PC-3 (cell line): Measurements from ENCODE around the gene LMCD1.

Experiments
- CTCF ChIP-seq: fragments of 300-600 bp; sonication (generic); conservative IDR thresholded peaks from 2 replicates; pipeline ENCODE4 v1.5.1; 2017; ENCODE audit warnings: antibody characterized with exemption, low read depth, mild to moderate bottlenecking, low read length
- EZH2 ChIP-seq: fragments of 300-600 bp; sonication (generic); IDR thresholded peaks from one replicate; pipeline ENCODE4 v1.6.1; 2017; ENCODE audit warnings: antibody characterized with exemption, mild to moderate bottlenecking, low read length; ENCODE audit not compliant: unreplicated experiment
- EZH2phosphoT487 ChIP-seq: fragments of 300-600 bp; sonication (generic); IDR thresholded peaks from 2 replicates; pipeline ENCODE4 v1.6.1; 2018; ENCODE audit warnings: mild to moderate bottlenecking, antibody characterized with exemption, low read length, borderline replicate concordance

DNA sequence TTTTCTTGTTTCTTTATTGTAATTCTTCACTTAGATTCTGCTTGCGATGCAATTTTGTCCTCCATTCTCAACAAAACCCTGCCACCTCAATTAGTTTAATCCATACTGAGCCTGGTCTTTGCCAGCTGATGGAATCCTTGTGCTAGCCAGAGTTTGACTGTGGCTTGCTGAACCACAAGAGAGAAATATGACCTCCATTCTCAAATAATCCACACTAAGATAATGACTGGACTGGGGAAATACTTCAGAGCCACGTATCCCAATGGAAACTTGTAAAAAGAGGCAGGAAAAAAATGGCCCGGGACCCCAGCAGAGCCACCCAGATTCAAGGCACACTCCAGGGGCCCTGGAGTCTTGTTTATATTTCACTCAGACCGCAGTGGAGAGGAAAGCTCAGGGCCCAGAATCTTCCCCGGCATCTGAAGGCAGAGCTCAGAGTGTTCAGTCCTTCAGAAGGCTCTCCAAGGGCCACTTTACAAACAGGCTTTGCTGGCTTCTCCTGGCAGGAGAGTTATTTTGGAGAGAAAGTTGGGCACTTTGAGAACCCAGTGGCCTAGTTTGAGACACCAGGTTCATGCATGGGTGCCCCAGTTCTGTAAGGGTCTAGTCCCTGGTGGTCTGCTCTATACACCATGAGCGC lies 80.3 kb downstream of the LMCD1 start:
- TF ChIP-seq CTCF (no peak), EZH2 (no peak), EZH2phosphoT487 (no peak)
